Measurements from ENCODE around the gene RRP1B. TPM values are rescaled to one million over a fixed set of nuclear protein-coding genes. Genes with fewer than 3 reads are reported as not detected.
"Not testable (repeated sequence)": the region's sequence is repeated elsewhere in the genome, so short reads cannot be mapped to it uniquely, and the experiment has no call there.

RRP1B gene
- total RNA-seq, 1 experiment from 2014 or later = 55.9 TPM

GRCh38 chr21:43697758-43698643 lies 38.6 kb downstream of the RRP1B start:
- Histone ChIP-seq H3K4me3 (replicated peaks in 1 of 2; ENCODE audit: low read depth in 1 of 2, low read length in 2 of 2) (no peak overlapping the region), H3K79me2 (ENCODE audit: insufficient read depth, low read length) (no peaks in the 10 kb centered on the region), H3K4me1 (ENCODE audit: control insufficient read depth in 1 of 2, insufficient read depth in 2 of 2, low read length in 2 of 2) (peaks cover 9 to 15% of the 10 kb centered on the region in 2 experiments), H3K27me3 (ENCODE audit: insufficient read depth, low read length) (no peaks in the 10 kb centered on the region), H3K36me3 (ENCODE audit: control insufficient read depth in 1 of 2, insufficient read depth in 2 of 2, low read length in 2 of 2) (peaks cover 20 to 25% of the 10 kb centered on the region in 2 experiments; a peak in 3 of 4 replicates), H3K4me2 (ENCODE audit: low read length) (no peak overlapping the region), H3K27ac (ENCODE audit: low read depth, low read length) (no peak overlapping the region), H4K20me1 (ENCODE audit: insufficient read depth) (no peaks in the 10 kb centered on the region), H3K9me2 (ENCODE audit: insufficient read depth) (no peaks in the 10 kb centered on the region), H3K9ac (ENCODE audit: low read length) (no peak overlapping the region), H2AFZ (ENCODE audit: low read depth, low read length, poor library complexity, severe bottlenecking) (no peak overlapping the region), H3K9me3 (ENCODE audit: control insufficient read depth in 1 of 2, insufficient read depth in 1 of 2, low read depth in 1 of 2, low read length in 2 of 2) (no peaks in the 10 kb centered on the region)
- TF ChIP-seq RAD21 (IDR thresholded peaks at IDR 0.05; ENCODE audit: low read depth) (no peak), ZNF274 (IDR thresholded peaks at IDR 0.05; ENCODE audit: low read depth, low read length) (no peak), EZH2 (IDR thresholded peaks at IDR 0.05) (no peak)
- CTCF ChIA-PET = no interaction called here
- BruUV-seq (replicated peaks) = no TSS peak
- RAD21 ChIA-PET (ENCODE audit: low non-redundant PET in 1 of 2, low total read pairs in 2 of 2, uncharacterized antibody in 2 of 2, unreplicated experiment in 2 of 2) = no interaction called here
- POLR2A ChIA-PET = no interaction called here
- intact Hi-C loops (cut with micrococcal nuclease) = no loop called here
- ATAC-seq = no peak
- no peak for DNase-seq (ENCODE audit: low read depth, low spot score)

DNA sequence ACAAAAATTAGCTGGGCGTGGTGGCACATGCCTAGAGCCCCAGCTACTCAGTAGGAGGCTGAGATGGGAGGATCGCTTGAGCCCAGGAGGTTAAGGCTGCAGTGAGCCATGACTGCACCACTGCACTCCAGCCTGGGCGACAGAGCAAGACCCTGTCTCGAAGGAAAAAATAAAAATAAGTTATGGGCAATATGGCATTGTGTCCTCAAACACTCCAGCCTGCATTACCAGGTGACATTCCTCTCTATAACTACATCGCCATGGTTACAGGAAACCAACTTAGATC lies 40.1 kb downstream of the RRP1B start:
- intact Hi-C loops (cut with micrococcal nuclease); H3K27ac ChIP-seq (ENCODE audit: low read depth, low read length); POLR2A ChIA-PET; H3K9me3 ChIP-seq (ENCODE audit: control insufficient read depth in 1 of 2, insufficient read depth in 1 of 2, low read depth in 1 of 2, low read length in 2 of 2); BruUV-seq (replicated peaks); H3K9ac ChIP-seq (ENCODE audit: low read length); CTCF ChIA-PET; RAD21 ChIA-PET (ENCODE audit: low non-redundant PET in 1 of 2, low total read pairs in 2 of 2, uncharacterized antibody in 2 of 2, unreplicated experiment in 2 of 2); H3K27me3 ChIP-seq (ENCODE audit: insufficient read depth, low read length); H3K4me2 ChIP-seq (ENCODE audit: low read length); ATAC-seq; H2AFZ ChIP-seq (ENCODE audit: low read depth, low read length, poor library complexity, severe bottlenecking); H4K20me1 ChIP-seq (ENCODE audit: insufficient read depth); H3K9me2 ChIP-seq (ENCODE audit: insufficient read depth); H3K79me2 ChIP-seq (ENCODE audit: insufficient read depth, low read length); DNase-seq (ENCODE audit: low read depth, low spot score); H3K4me3 ChIP-seq (replicated peaks in 1 of 2; ENCODE audit: low read depth in 1 of 2, low read length in 2 of 2): not testable (repeated sequence)
- Histone ChIP-seq H3K36me3 (ENCODE audit: control insufficient read depth in 1 of 2, insufficient read depth in 2 of 2, low read length in 2 of 2) (peaks cover 14% of the 10 kb centered on the region in 2 experiments; a peak in 3 of 4 replicates), H3K4me1 (ENCODE audit: control insufficient read depth in 1 of 2, insufficient read depth in 2 of 2, low read length in 2 of 2) (peaks cover 9 to 15% of the 10 kb centered on the region in 2 experiments)
